RWPE1 (cell line): Measurements from ENCODE around the gene CCNY.

Source experiments
- CTCF ChIA-PET: fragments of 350-600 bp; sonication (Branson Sonifier 250); formaldehyde crosslinking; extraction: SDS; loops from one replicate; lab custom pipeline; 2021; lab: Yijun Ruan, JAX
- POLR2A ChIA-PET: fragments of 400-600 bp; formaldehyde crosslinking; extraction: SDS; loops from one replicate; lab custom pipeline; 2020; ENCODE audit warnings: antibody characterized with exemption; ENCODE audit not compliant: low non-redundant PET; lab: Yijun Ruan, JAX
- DNase-seq: peaks from one replicate; pipeline ENCODE4 v3.0.0; 2012; ENCODE audit warnings: low spot score
- H3K27ac ChIP-seq: fragments of 450-650 bp; 2 replicates; pipeline ENCODE4 v1.5.1; 2017
- CTCF ChIP-seq: fragments of 450-650 bp; conservative IDR thresholded peaks from 2 replicates; pipeline ENCODE4 v1.5.1; 2017; ENCODE audit warnings: low read depth, mild to moderate bottlenecking

The CCNY gene

GRCh38 chr10:35564341-35564968 is 228.1 kb downstream of the CCNY start:
- no peak for DNase-seq
- TF ChIP-seq CTCF = no peak
- ChIA-PET CTCF (interaction anchor here (0.6 to 0.9 kb wide), 2 partner anchors 12 to 1250 kb away, joined by 3 read pairs; no protein-coding TSS in a partner anchor), POLR2A (no interaction called here)
- no peak overlapping the region for H3K27ac ChIP-seq

DNA sequence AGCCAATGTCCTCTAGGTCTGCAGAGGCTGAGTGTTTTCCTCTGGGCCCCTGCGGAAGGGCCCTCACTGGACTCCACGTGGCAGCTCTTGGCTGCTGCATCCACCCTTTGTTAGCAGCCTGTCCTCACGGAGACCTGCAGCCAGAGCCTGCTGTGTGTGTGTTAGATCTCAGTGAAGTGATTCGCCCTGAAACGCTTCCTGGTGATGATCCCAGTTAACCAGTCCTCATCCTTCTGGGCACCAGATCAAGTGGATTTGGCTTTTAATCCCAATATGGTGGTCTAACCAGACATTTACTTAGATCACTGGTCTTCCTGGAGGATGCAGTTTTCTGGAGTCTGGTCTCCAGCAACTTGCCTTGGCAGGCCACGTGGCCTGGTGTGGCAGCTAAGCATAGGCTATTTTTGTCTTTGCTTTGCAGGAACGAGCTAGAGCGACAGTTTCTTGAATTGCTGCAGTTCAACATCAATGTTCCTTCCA is 229.3 kb downstream of the CCNY start:
- POLR2A ChIA-PET = no interaction called here
- TF ChIP-seq CTCF = no peak
- CTCF ChIA-PET = no interaction called here

DNA sequence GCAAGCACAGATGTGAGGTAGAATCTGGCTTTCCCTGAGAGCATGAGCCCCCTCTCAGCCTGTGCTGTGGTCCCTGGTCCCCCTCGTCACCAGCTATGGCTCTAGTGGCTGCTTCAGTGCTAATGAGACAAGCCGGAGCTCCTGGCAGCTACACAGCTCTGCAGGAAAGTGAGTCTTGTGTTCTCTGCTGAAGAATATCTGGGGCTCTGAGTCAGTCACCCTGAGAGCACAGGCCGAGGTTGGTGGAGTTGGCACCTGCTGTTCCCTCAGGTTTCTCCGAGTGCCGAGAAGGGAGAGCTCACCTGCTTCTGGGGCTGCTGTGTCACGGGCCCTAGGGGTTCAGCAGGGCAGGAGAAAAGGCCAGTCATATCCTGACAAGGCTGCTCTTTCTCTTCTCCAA is 231.6 kb downstream of the CCNY start:
- no peak overlapping the region for H3K27ac ChIP-seq
- POLR2A ChIA-PET = no interaction called here
- TF ChIP-seq CTCF = no peak
- DNase-seq = no peak
- CTCF ChIA-PET = interaction anchor here (0.6 kb wide), 1 partner anchor 522 kb away, joined by 3 read pairs; no protein-coding TSS in a partner anchor

More for the DNA sequence above, 229.3 kb downstream of the CCNY start:
- no peak for DNase-seq
- H3K27ac ChIP-seq = no peak overlapping the region

DNA sequence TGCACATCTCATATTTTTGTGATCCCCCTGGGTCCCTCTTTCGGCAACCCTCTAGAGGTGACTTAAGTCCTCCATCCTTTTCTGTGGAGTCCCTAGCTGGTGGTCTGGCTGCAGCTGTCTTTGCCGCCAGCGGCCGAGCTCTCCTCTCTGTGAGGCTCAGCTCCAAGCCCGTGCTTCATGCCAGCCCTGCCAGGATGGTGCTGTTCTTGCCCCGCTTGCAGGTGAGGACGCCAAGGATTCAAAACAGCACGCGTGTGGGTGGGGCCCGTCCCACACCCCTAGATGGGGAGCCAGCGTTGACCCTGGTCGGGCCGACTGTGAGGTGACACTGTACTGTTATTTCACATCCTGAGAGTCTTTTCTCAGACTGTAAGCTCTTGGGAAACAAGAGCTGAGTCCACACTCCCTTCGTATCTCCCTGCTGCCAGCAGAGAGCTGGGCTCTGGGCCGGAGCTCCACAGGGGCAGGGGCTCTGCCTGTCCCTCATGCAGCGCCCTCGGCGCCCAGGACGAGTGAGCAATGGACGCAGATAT is 232.2 kb downstream of the CCNY start:
- no peak for TF ChIP-seq CTCF
- ChIA-PET POLR2A (no interaction called here), CTCF (interaction anchor here (0.6 kb wide), 1 partner anchor 522 kb away, joined by 3 read pairs; no protein-coding TSS in a partner anchor)
- no peak for DNase-seq
- H3K27ac ChIP-seq = no peak overlapping the region

DNA sequence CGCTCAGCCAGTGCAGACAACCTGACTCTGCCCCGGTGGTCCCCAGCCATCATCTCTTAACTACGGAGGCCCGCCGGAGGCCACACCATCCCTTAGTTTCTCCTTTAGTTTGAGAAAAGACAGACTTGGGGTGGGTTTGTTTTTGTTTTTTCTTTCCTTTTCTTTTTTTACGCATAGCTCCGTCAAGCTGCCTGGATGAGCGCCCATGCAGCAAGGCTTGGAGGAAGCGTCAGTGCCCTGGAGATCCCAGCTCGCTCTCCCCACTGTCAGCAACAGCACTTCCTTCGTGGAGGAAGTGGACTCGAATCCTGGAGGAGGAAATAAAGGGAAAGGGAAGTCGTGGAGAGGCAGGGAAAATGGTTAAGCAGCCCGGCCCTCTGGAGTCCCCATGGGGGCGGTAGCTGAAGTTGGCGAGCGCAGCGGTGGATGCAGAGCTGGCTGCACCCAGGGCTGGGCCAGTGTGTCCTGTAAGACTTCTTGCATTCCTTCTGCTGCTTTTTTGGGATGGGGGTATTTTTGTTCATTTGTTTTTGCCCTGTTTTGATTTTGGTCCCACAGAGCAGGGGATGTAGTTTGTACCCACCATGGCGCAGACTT is 232.9 kb downstream of the CCNY start:
- no peak overlapping the region for H3K27ac ChIP-seq
- ChIA-PET POLR2A (no interaction called here), CTCF (no interaction called here)
- TF ChIP-seq CTCF = no peak
- no peak for DNase-seq

DNA sequence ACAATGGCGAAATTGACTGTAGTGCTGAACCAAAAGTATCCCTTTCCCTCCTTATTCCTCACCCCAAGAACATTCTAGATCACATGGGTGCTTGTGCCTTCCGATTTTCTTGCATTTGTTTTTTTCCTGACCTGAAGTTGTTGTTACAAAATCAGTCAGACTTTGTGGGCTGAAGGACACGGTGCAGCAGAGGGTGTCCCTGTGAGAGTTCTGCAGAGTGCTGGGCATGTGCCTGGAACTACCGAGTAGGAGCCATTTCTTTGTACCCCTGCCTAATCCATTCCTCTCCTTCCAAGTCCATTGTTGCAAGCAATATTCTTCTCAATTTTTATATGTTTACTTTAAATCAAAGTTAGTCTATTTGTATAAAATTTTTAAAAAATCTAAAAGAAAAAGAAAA is 233.5 kb downstream of the CCNY start:
- no peak for TF ChIP-seq CTCF
- POLR2A ChIA-PET = no interaction called here
- H3K27ac ChIP-seq = no peak overlapping the region
- no peak for DNase-seq
- CTCF ChIA-PET = no interaction called here
